GM19023 (cell line): ENCODE measurements around the gene SZT2.
A peak's percentile ranks its signal among the peaks of the same experiment; 100 is the strongest.
"Not testable (repeated sequence)": the region's sequence is repeated elsewhere in the genome, so short reads cannot be mapped to it uniquely, and the experiment has no call there.

Source experiments
- ATAC-seq: cut with Tn5 transposase; IDR thresholded peaks from one replicate; pipeline ENCODE4 v1.9.1; 2021; ENCODE audit warnings: mild to moderate bottlenecking, moderate library complexity; ENCODE audit not compliant: unreplicated experiment

Gene SZT2

GRCh38 chr1:43360616-43361015 lies 29.1 kb upstream of the SZT2 start:
- ATAC-seq: no peak

- ATAC-seq: no peak
Observed at GRCh38 chr1:43363283-43363934, 26.3 kb upstream of the SZT2 start.

- no peak for ATAC-seq
Observed at GRCh38 chr1:43363935-43364525, 25.7 kb upstream of the SZT2 start.

- ATAC-seq: no peak
Observed at GRCh38 chr1:43365678-43366077, 24.0 kb upstream of the SZT2 start.

GRCh38 chr1:43366179-43366578 lies 23.5 kb upstream of the SZT2 start:
- ATAC-seq: no peak

GRCh38 chr1:43366601-43367025 lies 23.1 kb upstream of the SZT2 start:
- no peak for ATAC-seq

- ATAC-seq: peak; percentile 45
Observed at GRCh38 chr1:43367026-43367903, 22.4 kb upstream of the SZT2 start.

- peak; percentile 68 for ATAC-seq
Observed at GRCh38 chr1:43367904-43368645, 21.6 kb upstream of the SZT2 start, which contains the start of gene ELOVL1. Gene ELOVL1 (minus strand): TSS chr1:43368011. CDS start chr1:43365609, 2,402 bp downstream.

- no peak for ATAC-seq
Observed at GRCh38 chr1:43368646-43369020, 21.1 kb upstream of the SZT2 start.

GRCh38 chr1:43369779-43370178 lies 19.9 kb upstream of the SZT2 start:
- ATAC-seq: not testable (repeated sequence)

- no peak for ATAC-seq
Observed at GRCh38 chr1:43370564-43370963, 19.1 kb upstream of the SZT2 start.

GRCh38 chr1:43372172-43372571 lies 17.5 kb upstream of the SZT2 start:
- no peak for ATAC-seq

GRCh38 chr1:43373066-43373940 lies 16.4 kb upstream of the SZT2 start:
- ATAC-seq: no peak

- ATAC-seq: no peak
Observed at GRCh38 chr1:43376723-43377235, 12.9 kb upstream of the SZT2 start.

GRCh38 chr1:43377831-43378230 lies 11.9 kb upstream of the SZT2 start:
- no peak for ATAC-seq

- no peak for ATAC-seq
Observed at GRCh38 chr1:43379476-43379875, 10.2 kb upstream of the SZT2 start.

GRCh38 chr1:43381612-43382011 lies 8.1 kb upstream of the SZT2 start:
- no peak for ATAC-seq

- no peak for ATAC-seq
Observed at GRCh38 chr1:43382027-43382779, 7.5 kb upstream of the SZT2 start.

GRCh38 chr1:43383449-43383848 lies 6.2 kb upstream of the SZT2 start:
- no peak for ATAC-seq
